ENCODE results near the gene FAM240A. TPM values are rescaled to one million over a fixed set of nuclear protein-coding genes. Genes with fewer than 3 reads are reported as not detected.

Gene FAM240A
- total RNA-seq, 2 donors from 2014 or later: not detected

DNA sequence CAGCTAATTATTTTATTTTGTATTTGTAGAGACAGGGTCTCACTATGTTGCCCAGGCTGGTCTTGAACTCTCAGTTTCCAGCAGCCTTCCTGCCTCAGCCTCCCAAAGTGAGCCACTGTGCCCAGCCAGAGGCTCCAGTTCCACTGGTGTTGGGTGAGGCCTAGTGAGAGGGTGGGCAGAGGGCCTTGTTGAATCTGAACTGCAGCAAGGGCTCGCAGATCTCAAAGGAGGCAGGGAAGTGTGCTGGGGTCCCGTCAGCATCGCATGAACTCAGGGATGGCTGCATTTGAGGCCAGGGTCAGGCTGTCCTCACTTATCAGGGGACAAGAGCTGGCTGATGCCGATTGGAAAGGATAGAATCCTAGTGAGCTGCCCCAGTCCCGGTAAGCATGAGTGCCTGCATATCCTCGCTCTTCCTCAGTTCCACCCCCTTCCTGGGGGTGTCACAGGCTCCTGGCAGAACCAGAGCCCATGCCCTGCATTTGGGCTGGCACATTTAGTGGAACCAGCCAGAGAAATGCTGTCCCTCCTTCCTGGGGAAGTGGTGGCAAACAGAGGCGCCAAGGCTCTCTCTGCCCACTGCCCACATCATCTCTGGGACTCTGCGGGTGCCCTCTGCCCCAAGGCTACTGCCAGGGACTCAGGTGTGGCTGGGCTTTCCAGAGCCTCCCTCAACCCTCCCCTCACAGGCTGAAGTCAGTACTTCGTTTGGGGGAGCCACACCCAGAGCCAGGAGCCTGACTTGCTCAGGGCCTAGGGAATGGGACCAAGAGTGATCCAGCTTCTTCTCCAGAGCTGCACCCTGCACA is 57.1 kb downstream of the FAM240A start:
- intact Hi-C loops (cut with DNase I): no loop called here
- ATAC-seq: no peak
- DNase-seq: peak; percentile 22

DNA sequence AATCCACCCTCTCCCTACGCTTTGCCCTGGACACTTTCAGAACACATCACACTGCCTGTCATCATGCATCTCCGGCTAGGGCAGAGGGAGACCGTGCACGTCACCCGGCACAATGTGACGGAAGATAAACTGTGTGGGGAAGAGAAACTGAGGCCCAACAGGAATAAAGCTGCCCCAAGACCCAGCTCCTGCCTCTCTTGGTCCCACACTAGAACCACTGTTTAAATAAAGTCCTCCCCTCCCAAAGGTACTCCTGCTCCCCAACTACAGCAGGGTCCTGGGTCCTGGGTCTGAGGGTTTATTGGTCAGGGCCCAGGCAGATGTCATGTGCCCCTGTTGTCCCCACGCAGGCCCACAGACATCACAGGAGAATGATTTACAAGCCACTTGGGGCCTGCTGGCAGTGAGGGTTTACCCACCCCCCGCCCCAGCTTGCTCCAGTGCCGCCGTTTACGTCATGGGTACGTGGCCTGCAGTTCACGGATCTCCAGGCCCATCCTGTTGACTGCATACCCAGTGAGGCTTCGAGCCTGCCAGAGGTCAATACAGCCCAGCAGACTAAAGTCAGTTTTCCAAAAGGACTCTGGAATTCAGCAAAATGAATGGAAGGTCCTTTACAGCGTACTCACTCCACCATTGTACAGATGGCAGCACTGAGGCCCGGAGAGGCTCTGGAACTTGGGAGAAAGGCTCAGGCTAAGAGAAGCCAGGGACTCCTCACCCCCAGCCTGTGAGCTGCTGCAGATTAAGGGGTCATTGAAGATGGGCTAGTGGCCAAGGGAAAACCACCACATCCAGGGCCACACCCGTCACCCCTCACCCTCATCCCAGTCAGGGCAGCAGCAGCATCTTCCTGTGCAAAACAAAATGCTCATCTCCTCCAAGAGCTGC is 57.9 kb downstream of the FAM240A start:
- peak; percentile 13 for DNase-seq
- no peak for ATAC-seq
- intact Hi-C loops (cut with DNase I): no loop called here

- intact Hi-C loops (cut with DNase I): no loop called here
- ATAC-seq (no peak), DNase-seq (peak; percentile 17)
Observed at GRCh38 chr3:46670891-46671427, 58.6 kb downstream of the FAM240A start.

DNA sequence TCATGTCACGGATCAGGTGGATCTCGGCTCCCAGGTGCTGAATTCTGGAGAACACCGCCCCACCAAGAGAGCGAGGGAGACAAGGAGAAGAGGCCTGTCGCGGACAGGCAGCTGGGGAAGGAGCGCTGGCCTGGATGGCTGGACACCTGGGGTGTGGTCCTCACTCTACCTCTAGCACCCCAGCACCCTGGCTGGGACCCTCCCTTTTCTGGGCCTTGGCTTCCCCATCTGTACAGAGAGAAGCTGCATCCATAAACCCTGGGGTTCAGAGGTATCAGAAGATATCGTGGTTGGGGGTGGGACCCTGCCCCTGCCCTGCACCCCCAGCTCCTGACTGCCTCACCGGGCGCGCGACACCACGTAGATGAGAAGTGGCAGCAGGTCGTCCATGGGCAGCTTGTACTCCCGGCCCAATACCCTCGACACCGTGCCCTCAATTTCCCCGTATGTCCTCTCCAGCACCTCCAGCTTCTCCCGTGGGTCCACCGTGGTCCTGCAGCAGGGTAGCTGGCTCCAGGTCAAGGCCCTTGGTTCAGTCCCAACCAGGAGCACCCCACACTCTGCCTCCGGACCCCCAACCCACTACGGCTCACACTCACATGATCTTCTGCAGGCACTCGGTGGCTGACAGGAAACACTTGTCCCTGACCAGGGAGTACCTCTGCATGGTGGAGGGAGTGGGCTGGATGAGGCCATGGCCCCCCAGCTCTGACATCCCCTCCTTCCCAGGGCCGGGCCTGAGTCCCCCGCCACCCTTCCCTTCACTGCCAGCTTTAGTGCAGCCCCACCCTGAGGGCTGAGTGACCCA is 59.4 kb downstream of the FAM240A start:
- DNase-seq (peak; percentile 16), ATAC-seq (no peak)

GRCh38 chr3:46672349-46672695 is 60.0 kb downstream of the FAM240A start:
- ATAC-seq: no peak
- DNase-seq: peak; percentile 3
- intact Hi-C loops (cut with DNase I): no loop called here

More for the DNA sequence above, 59.4 kb downstream of the FAM240A start:
- intact Hi-C loops (cut with DNase I): no loop called here

DNA sequence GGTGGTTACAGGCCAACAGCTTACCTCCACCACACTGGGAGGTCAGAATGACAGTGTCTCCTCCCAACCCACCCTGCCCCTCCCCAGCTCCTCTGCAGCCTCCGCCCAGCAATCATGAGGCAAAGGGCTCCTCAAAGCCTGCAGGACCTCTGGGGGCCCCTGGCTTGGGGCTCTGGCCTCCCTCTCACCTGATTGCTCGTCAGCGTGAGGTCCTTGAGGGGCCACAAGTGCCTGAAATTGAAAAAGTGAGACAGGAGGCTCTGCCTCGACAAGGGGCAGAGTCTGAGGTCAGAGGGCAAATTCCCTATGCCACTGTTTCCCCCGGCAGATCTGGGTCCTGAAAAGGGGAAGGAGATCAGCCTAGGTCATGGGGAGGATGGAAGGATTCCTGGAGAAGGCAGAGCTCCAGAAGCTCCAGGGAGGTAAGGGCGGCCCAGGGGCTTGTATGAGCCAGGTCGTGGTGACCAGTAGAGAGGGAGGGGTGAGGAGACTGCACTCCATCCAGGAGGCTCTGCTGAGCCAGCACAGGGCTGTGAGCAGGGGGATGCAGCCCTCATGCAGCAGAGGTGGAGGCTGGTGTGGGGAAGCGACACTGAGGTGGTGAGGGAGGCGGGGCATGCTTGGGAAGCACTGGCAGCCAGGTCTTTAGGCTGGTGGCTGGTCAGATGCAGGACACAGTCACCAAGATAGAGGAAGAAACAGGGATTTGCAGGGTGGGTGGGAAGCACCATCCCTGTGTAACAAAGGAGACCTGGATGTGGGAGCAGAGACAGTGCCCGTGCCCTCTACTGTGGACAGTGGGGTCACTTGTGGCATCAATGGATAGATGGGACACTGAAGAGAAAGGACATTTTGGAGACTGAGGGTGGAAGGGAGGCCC is 61.1 kb downstream of the FAM240A start:
- intact Hi-C loops (cut with DNase I): no loop called here
- ATAC-seq (no peak), DNase-seq (peak; percentile 9)

- intact Hi-C loops (cut with DNase I): no loop called here
- peak; percentile 12 for DNase-seq
- no peak for ATAC-seq
Observed at GRCh38 chr3:46674031-46674845, 61.9 kb downstream of the FAM240A start.

DNA sequence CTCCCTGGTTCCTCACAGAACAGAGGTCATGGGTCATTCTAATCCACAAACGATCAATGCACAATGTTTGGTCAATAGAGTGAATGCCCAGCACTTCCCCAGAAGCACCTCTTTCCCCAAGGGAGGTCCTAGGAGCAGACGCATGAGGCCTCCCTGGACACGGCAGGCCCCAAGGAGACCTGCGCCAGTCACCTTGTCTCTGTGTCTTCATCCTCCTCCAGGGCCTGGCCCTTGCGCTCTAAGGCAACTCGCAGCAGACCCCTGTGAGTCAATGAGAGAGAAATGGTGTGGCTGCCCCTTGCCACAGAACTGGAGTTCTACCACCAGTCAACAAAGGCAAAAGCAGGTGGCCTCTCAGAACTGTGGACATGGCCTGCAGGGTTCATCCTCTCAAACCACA is 63.1 kb downstream of the FAM240A start:
- intact Hi-C loops (cut with DNase I): no loop called here
- ATAC-seq (no peak), DNase-seq (peak; percentile 10)

Other genes with a start within 250 kb of the FAM240A start
- 1 to 10 TPM; 1.4 to 2.2 TPM for gene CCR5, start 241.6 kb upstream of the FAM240A start, total RNA-seq
- gene CCRL2, start 205.3 kb upstream of the FAM240A start, total RNA-seq: 1 to 10 TPM; 2.1 to 3.1 TPM
- gene LTF, start 147.6 kb upstream of the FAM240A start, total RNA-seq: 1 to 10 TPM; 2.9 to 3.1 TPM
- not detected for gene RTP3, start 114.5 kb upstream of the FAM240A start, total RNA-seq
- gene LRRC2, start 46.2 kb upstream of the FAM240A start, total RNA-seq: 10 to 100 TPM; 14.3 to 20.5 TPM
- gene ALS2CL, start 81.2 kb downstream of the FAM240A start, total RNA-seq: 10 to 100 TPM; 17.3 to 23.8 TPM
- under 1 TPM; 0.44 to 0.91 TPM for gene TMIE, start 88.9 kb downstream of the FAM240A start, total RNA-seq
- not detected for gene PRSS50, start 105.3 kb downstream of the FAM240A start, total RNA-seq

Data from left cardiac atrium (tissue), 4 donors.